ENCODE measurements around the gene TMIGD1.

TMIGD1 gene

DNA sequence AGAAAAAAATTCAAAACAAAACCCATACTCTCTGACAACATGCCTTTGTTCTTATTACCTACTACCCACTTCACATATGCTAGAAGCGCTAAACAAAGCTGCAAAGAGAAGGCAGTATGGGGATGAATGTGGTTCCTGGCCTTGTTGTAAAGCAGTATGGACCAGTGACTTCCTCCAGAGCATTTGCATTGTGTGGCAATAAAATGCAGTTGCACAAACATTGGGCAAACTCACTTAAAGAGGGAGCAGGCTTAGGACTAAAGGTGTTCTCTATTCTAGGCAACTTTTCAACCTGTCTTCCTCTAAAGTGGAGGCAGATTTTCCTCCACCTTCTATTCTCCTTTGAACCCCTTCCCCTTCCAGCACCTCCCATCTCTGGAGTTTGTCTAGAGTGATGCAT is 17.1 kb downstream of the TMIGD1 start:
- TF ChIP-seq, protein P1, sequence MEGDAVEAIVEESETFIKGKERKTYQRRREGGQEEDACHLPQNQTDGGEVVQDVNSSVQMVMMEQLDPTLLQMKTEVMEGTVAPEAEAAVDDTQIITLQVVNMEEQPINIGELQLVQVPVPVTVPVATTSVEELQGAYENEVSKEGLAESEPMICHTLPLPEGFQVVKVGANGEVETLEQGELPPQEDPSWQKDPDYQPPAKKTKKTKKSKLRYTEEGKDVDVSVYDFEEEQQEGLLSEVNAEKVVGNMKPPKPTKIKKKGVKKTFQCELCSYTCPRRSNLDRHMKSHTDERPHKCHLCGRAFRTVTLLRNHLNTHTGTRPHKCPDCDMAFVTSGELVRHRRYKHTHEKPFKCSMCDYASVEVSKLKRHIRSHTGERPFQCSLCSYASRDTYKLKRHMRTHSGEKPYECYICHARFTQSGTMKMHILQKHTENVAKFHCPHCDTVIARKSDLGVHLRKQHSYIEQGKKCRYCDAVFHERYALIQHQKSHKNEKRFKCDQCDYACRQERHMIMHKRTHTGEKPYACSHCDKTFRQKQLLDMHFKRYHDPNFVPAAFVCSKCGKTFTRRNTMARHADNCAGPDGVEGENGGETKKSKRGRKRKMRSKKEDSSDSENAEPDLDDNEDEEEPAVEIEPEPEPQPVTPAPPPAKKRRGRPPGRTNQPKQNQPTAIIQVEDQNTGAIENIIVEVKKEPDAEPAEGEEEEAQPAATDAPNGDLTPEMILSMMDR (IDR thresholded peaks at IDR 0.05), result no peak

DNA sequence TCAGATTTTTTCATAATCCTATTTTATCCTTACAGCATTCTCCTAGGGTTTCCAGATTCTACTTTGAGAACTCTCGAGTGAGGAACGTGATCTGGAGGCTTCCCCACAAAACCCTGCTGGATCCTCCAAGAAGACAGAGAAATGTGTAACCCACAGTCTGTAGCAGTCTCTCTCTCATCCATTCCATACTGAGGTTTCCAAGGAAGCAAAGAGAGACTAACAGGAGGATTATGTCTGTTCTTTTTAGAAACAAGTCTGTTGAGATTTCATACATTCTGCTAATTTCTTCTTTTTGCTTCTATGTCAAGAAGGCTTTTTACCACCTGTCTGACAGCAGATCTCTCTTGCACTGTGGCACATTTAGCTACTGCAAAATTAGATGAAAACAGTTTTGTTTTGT is 18.8 kb downstream of the TMIGD1 start:
- TF ChIP-seq, protein P1 (IDR thresholded peaks at IDR 0.05), result no peak

- TF ChIP-seq, protein P1 (IDR thresholded peaks at IDR 0.05), result no peak
These were observed 19.4 kb downstream of the TMIGD1 start for GRCh38 chr17:30314474-30314873.

DNA sequence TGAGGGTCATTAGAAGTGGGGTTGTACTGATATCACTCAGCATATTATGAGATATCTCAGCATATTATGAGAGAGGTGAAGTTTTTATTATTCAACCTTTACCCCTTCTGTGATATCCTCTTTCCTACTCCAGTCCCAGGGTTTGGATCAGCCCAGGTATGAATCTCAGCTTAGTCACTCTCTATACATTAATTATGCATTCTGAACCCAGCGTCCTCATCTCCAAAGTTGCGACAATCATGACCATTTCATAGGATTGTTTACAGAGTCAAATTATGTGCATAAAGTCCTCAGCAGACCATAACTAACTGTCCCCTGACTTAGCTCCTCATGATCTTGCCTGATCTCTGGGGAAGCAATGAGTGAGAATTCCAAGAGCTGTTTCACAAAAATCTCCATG is 21.6 kb downstream of the TMIGD1 start:
- TF ChIP-seq, protein P1 (IDR thresholded peaks at IDR 0.05), result no peak

GRCh38 chr17:30310562-30310961 is 23.3 kb downstream of the TMIGD1 start:
- TF ChIP-seq, protein P1 (IDR thresholded peaks at IDR 0.05), result no peak

- TF ChIP-seq, protein P1 (IDR thresholded peaks at IDR 0.05), result no peak
These were observed 24.3 kb downstream of the TMIGD1 start for GRCh38 chr17:30309591-30309990.

DNA sequence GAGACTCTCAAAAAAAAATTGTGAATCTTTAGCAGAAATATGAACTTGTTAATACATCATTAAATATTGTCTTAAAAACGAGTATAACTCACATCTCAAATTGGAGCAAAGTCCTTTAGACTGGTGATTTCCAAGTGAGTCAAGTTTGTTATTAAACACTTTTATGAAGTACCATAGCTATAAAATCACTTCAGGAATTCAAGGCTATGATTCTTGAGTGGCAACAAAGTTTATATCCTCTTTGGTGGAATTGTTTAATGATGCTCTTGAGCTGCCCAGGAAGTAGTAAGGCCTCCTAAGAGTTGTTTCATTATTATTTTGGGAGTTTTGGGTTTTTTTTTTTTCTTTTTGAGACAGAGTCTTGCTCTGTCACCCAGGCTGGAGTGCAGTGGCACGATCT is 25.5 kb downstream of the TMIGD1 start:
- TF ChIP-seq, protein P1 (IDR thresholded peaks at IDR 0.05), result no peak

GRCh38 chr17:30304778-30305177 is 29.1 kb downstream of the TMIGD1 start:
- TF ChIP-seq, protein P1 (IDR thresholded peaks at IDR 0.05), result no peak

Measured in LNCAP (cell line).